SHP77 treated with DMSO at 0.1 percent for 48 hours (cell line): Measurements from ENCODE around the gene RBBP7.
"Not testable (repeated sequence)": the region's sequence is repeated elsewhere in the genome, so short reads cannot be mapped to it uniquely, and the experiment has no call there.

Source experiments
- DNase-seq: peaks from one replicate; lab custom pipeline; 2025; lab: John Stamatoyannopoulos, UW

The RBBP7 gene

DNA sequence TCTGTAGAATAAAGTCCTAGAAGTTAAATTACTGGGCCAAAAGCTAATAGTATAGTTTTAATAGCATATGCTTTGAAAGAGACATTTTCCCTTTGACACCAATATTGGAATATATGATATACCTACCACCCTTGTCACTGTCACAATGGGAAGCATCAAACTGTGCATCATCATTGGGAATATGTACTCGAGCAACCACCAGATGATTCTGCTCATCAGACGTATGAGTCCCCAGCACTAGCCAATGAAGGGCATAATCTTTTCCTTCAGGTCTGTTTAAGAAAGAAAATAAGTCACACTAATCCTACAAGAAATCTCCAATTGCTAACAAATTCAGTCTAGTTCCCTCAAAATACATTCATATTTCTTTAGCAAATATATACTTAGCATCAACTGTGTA lies 7.3 kb downstream of the RBBP7 start:
- DNase-seq = no peak

GRCh38 chrX:16856744-16857143 lies 13.4 kb downstream of the RBBP7 start:
- DNase-seq = no peak

GRCh38 chrX:16856076-16856404 lies 14.1 kb downstream of the RBBP7 start:
- not testable (repeated sequence) for DNase-seq

GRCh38 chrX:16855363-16856075 lies 14.6 kb downstream of the RBBP7 start:
- DNase-seq = no peak

GRCh38 chrX:16853537-16853936 lies 16.6 kb downstream of the RBBP7 start:
- DNase-seq = no peak

- no peak for DNase-seq
Measured at GRCh38 chrX:16852617-16853179, 17.5 kb downstream of the RBBP7 start.

DNA sequence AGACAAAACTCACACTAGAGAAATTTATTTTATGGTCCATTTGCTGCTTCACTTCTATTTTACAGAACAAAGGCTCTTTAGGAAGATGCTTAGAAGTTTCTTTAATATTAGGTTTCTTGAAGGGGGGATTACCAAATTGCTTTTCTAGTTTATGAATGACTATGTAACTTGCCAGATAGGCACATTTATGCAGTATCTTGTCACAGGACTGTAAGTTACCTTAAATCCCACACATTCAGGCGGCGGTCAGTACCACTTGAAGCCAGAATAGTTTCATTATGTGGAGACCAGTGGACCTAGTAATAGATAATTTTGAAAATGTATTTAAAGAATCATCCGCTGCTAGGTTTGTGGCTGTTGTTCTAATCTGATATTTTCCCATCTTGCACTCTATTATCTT lies 18.3 kb downstream of the RBBP7 start:
- DNase-seq = no peak

DNA sequence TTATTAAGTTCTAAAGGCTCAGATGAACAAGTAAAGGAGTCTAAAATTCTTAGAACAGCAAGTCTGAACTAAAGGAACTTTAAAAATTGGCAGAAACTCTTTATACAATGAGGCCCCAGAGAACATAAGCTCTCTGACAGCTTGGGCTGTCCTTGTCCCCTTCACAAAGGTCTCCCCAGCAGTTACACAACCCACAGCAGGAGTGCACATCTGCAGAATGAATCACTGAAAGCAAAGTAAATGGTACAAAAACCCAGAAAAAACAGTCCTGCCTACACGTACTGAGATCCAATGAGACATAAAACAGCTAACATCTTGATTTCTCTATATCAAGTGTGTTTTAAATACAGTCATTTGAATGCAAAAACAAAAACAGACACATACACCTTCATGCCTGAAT lies 18.7 kb downstream of the RBBP7 start:
- DNase-seq = no peak

- no peak for DNase-seq
Measured at GRCh38 chrX:16848541-16848940, 21.6 kb downstream of the RBBP7 start.

DNA sequence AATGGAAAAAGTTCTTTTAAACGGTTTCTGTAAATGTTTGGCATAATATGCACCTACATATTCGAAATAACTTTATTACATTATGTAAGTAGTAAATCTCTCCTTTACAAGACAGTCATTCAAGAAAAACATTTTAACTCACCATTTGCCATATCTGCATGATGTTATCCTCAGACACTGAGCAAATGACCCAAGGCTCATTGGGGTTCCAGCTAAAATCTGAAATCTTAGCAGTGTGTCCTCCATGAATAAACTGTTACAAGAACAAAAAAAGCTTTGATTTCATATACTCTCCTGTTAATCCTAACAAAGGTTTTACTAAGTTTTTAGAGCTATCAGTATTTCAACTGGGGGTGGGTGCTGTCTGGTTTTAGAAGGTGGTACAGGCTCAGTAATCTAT lies 24.5 kb downstream of the RBBP7 start:
- DNase-seq = no peak

- no peak for DNase-seq
Measured at GRCh38 chrX:16843208-16843909, 26.8 kb downstream of the RBBP7 start.

GRCh38 chrX:16842684-16843083 lies 27.5 kb downstream of the RBBP7 start:
- no peak for DNase-seq

DNA sequence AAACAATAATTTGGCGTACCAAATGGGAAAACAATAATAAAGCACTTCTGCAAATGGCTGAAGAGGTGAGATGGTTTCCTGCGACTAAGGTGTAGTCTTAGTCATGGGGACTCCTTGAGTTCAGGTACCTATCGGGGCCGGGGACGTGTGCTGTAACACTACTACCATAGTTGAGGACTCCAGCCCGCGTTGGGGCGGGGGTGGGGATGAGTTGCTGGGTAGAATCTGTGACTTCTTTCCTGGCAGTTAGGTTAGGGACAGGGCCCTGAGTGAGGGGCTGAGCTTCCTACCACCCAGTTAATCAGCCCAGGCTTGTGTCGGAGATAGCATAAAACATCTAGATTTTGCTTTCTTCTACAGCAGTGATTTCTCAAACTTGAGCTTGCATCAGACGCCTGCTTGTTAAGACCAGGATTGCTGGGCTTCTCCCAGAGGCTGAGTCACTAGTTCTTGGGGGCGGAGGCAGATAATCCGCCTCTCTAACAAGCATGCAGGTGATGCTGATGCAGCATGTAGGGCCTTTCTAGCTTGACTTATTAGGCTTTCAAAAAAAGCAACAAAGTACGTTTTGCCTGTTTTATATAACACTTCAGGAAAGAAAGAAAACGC lies 30.2 kb downstream of the RBBP7 start:
- no peak for DNase-seq

DNA sequence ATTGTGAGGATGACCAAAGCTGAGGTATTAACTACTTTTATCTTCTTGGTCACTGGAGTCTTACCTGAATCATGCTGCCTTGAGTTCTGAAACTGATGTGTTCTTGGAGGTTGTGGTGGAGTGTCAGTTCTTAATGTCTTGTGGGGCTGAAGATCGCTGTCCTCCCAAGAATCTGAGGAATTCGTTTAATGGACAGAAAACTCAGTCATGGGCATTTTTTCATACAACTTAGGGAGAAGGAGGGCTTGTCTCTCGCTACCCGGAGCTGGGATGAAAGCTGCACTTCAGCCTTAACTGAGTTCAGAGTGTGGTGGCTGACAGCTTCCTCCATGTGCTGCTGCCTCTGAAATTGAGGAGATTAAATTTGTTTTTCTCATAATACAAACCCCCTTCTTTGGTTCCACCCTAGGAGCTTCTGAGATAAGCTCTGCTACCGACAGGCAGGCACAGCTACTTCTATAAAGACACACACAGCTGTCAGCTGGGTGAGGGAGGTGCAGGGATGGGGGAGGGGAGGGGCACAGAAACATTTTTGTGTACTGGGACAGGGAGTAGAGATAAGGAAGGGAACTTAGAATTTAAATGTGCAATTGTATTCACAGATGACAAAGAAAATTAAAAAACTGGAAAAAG lies 30.8 kb downstream of the RBBP7 start:
- no peak for DNase-seq

- DNase-seq = no peak
Measured at GRCh38 chrX:16838202-16839066, 31.7 kb downstream of the RBBP7 start.

- peak; percentile 0 for DNase-seq
Measured at GRCh38 chrX:16836371-16836770, 33.8 kb downstream of the RBBP7 start.

DNA sequence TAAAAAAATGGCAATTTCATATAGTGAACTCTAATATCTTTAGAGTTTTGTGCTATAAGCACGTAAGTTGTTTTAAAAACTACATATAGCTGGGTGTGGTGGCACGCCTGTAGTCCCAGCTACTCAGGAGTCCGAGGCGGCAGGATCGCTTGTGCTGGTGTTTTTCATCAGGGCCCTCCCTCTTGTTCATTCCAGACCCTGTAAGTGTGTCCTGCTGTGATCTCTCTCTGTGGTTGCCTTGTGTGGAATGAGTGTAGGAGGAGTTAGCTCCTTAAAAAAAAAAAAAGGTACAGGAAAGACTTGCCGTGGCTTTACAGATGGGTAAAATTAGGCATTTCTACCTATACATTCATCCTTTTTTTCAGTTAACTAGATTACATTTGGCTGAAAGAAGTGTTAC lies 35.4 kb downstream of the RBBP7 start:
- no peak for DNase-seq

DNA sequence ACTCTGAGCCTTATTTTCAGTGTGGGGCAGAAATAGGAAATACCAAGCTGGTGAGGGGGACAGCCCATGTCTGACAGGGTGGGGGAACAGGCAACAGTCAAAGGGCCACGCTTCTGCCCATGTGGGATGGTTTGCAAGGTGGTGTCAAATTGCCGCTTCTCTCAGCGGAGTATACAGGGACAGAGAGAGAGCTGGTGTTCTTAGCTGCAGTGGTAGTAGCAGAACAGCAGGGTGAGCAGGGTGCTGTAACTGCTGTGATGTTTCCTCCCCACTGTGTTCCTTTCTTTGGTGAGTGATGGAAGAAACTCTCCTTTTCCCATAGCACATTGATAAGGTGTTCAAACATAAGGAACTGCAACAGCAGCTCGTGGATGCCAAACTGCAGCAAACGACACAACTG lies 37.9 kb downstream of the RBBP7 start:
- no peak for DNase-seq

DNA sequence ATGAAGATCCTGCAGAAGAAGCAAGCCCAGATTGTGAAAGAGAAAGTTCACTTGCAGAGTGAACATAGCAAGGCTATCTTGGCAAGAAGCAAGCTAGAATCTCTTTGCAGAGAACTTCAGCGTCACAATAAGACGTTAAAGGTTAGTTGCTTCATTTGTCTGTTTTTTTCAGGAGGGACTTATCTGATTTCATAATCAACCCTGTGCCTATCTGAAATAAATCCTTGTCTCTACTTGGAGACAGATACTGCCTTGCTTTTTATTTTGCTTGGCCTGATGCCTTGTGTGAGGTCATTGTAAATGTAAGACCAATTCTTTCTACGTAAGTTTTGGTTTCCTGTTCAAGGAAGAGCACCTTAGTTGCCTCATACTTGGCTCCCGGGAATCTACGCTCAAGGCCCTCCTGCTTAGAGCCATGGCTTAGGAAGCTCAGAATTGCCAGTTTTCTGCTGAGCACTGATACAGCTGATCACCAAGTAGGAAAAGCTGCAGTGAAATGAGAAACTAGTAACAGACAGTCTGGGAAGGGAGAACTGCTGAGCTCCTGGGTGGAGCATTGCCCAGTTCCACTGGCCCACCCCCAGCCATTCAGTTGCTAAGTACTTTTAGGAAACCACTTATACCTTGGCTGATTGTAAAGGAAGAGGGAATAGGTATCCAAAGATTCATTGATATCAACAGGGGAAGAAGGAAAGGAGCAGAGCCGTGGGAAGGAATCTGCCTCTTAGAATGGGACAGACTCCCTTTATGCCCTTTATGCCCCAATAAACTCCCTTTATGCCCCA lies 41.8 kb downstream of the RBBP7 start:
- DNase-seq = no peak

DNA sequence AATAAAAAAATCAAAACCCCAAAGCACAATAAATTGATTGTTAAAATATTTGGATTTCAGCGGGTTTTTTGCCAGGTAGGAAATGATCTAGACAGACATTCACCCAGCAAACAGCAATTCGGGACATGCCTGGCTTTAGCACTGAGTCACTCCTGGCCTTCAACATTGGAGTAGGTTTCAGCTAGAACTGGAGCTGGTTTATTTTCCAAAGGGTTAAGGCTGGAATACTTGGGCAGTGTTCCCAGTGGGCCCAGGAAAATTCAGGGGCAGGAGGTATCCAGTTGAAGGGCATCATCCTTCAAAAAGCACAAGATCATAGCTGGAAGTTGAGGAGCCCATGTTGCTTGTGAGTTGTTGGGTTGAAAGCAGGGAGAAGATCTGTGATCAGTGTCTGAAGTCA lies 42.9 kb downstream of the RBBP7 start:
- DNase-seq = no peak

DNA sequence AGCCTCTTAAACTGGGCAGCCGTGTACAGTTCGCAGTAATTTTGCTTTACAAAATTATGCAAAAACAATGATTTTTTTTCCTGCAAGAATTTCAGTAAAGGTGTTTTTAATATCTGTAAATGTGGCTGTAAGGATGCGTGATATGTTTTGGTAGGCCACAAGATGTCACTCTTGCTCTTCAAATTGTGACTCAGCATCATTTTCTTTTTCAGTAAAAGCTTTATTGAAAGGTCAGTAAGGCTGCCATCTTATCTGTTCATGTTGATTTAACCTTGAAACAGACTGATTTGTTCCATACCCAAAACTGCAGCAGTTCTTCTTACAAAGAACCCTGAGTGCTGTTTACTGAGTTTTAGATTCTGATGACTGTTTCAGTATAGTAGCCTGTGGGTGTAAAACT lies 44.0 kb downstream of the RBBP7 start:
- peak; percentile 14 for DNase-seq
